Karpas-422 (cell line): Measurements from ENCODE around the gene CRELD1. TPM values are rescaled to one million over a fixed set of nuclear protein-coding genes. Genes with fewer than 3 reads are reported as not detected.
A peak's percentile ranks its signal among the peaks of the same experiment; 100 is the strongest.

Experiments
- DNase-seq: peaks from one replicate; pipeline ENCODE4 v3.0.0-alpha.2; 2015
- H2AFZ ChIP-seq: fragments of 200-600 bp; sonication (generic); 2 replicates; pipeline ENCODE4 v1.6.1; 2014; ENCODE audit warnings: antibody characterized with exemption, low read length, mixed read lengths
- H3K27ac ChIP-seq: fragments of 200-600 bp; sonication (generic); 2 replicates; pipeline ENCODE4 v1.5.1; 2014; ENCODE audit warnings: mild to moderate bottlenecking, low read length, moderate library complexity
- H3K27me3 ChIP-seq: fragments of 200-600 bp; sonication (generic); 2 replicates; pipeline ENCODE4 v1.6.1; 2014; ENCODE audit warnings: low read length, mixed read lengths
- H3K36me3 ChIP-seq: fragments of 200-600 bp; sonication (generic); 2 replicates; pipeline ENCODE4 v1.6.1; 2014; ENCODE audit warnings: low read length, mixed read lengths; ENCODE audit not compliant: insufficient read depth
- H3K4me1 ChIP-seq: fragments of 200-600 bp; sonication (generic); 2 replicates; pipeline ENCODE4 v1.6.1; 2014; ENCODE audit warnings: mild to moderate bottlenecking, low read length, mixed read lengths
- H3K4me2 ChIP-seq: fragments of 200-600 bp; sonication (generic); 2 replicates; pipeline ENCODE4 v1.6.1; 2014; ENCODE audit warnings: low read length, low read depth, mild to moderate bottlenecking; ENCODE audit not compliant: poor library complexity, severe bottlenecking
- H3K4me3 ChIP-seq: fragments of 200-600 bp; sonication (generic); 2 replicates; pipeline ENCODE4 v1.5.1; 2014; ENCODE audit warnings: mild to moderate bottlenecking, antibody characterized with exemption, low read length, mixed read lengths
- H3K79me2 ChIP-seq: fragments of 200-600 bp; sonication (generic); 2 replicates; pipeline ENCODE4 v1.6.1; 2014; ENCODE audit warnings: mild to moderate bottlenecking, low read length, mixed read lengths
- H3K9ac ChIP-seq: fragments of 200-600 bp; sonication (generic); 2 replicates; pipeline ENCODE4 v1.6.0; 2014; ENCODE audit warnings: low read length
- H3K9me2 ChIP-seq: fragments of 200-600 bp; sonication (generic), shearing (Covaris generic); replicated peaks from 2 replicates; pipeline ENCODE4 v1.6.0; 2014; ENCODE audit warnings: mild to moderate bottlenecking, low read length, moderate library complexity; ENCODE audit not compliant: insufficient read depth
- H3K9me3 ChIP-seq: fragments of 300-700, 200-600 bp; sonication (generic); 2 replicates; pipeline ENCODE4 v1.6.1; 2014; ENCODE audit warnings: low read length, mixed read lengths
- H4K20me1 ChIP-seq: fragments of 200-600 bp; sonication (generic); 2 replicates; pipeline ENCODE4 v1.6.1; 2014; ENCODE audit warnings: mild to moderate bottlenecking, antibody characterized with exemption, low read length, low read depth; ENCODE audit not compliant: insufficient read depth
- total RNA-seq: library from RNA; depleted of rRNA; stranded (reverse); fragments of >200 nt; shearing (Covaris generic); gene quantifications from 2 replicates; pipeline ENCODE4 v1.2.3, GENCODE V29; 2014; ENCODE audit warnings: low replicate concordance

Gene CRELD1
- total RNA-seq, 1 experiment from 2014 or later = 5.6 TPM

GRCh38 chr3:9911863-9912262, 21.8 kb upstream of the CRELD1 start:
- H3K79me2 ChIP-seq = no peaks in the 10 kb centered on the region
- no peak overlapping the region for H3K4me2 ChIP-seq
- no peaks in the 10 kb centered on the region for H3K9me3 ChIP-seq
- H2AFZ ChIP-seq = no peak overlapping the region
- H3K9me2 ChIP-seq = no peaks in the 10 kb centered on the region
- no peaks in the 10 kb centered on the region for H3K27me3 ChIP-seq
- H4K20me1 ChIP-seq = no peaks in the 10 kb centered on the region
- no peaks in the 10 kb centered on the region for H3K4me1 ChIP-seq
- H3K36me3 ChIP-seq = no peaks in the 10 kb centered on the region
- no peak overlapping the region for H3K9ac ChIP-seq
- DNase-seq = no peak
- H3K4me3 ChIP-seq = no peak overlapping the region
- no peak overlapping the region for H3K27ac ChIP-seq

DNA sequence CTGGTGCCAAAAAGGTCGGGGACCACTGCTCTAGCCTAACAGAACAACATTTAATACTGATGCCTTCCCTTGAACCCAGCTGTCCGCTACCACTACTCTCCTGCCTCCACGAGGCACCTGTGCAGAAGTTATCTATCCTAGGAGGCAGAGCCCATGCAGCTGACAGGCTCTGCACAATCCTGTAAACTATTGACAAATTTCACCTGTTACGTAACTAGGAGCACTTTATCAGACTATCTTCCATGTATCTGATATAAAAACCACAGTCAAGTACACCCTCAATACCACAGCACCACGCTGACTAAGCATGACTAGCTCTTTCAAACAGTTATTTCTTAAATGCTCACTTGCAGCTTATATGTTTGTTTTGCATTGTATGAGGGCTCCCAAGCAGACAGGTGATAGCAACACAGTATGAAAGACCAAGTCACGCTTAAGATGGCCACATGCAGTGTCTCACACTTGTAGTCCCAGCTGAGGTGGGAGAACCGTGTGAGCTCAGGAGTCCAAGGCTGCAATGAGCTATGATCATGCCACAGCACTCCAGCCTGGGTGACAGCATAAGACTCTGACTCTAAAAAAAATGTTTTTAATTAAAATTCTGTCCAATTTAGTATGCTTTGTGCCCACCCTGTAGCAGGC, 21.2 kb upstream of the CRELD1 start:
- Histone ChIP-seq H3K4me1 (no peaks in the 10 kb centered on the region), H3K9ac (no peak overlapping the region), H3K9me2 (no peaks in the 10 kb centered on the region), H3K27ac (no peak overlapping the region), H3K36me3 (no peaks in the 10 kb centered on the region), H3K4me2 (no peak overlapping the region), H4K20me1 (no peaks in the 10 kb centered on the region), H3K9me3 (no peaks in the 10 kb centered on the region), H3K27me3 (no peaks in the 10 kb centered on the region), H2AFZ (no peak overlapping the region), H3K79me2 (no peaks in the 10 kb centered on the region), H3K4me3 (no peak overlapping the region)
- no peak for DNase-seq

DNA sequence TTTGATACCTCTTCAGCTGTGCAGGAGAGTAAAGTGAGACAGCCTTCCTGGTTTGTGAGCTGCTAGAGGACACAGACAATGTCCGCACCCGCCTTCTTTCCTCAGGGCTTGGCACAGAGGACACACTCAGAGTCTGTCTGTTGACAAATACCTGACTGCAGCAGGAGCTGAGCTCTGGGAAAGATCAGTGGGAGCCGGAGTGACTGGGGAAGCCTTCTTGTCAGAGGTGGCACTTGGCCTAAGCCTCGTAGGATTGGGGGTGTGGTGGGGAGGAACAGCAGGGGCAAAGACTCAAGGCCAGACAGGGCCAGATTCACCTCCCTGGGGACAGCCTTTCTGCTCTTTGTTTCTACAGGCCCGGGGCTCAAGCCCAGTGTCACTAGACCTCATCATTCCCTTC, 20.0 kb upstream of the CRELD1 start:
- H3K9ac ChIP-seq = no peak overlapping the region
- no peak overlapping the region for H3K4me2 ChIP-seq
- H3K9me2 ChIP-seq = no peaks in the 10 kb centered on the region
- H3K27me3 ChIP-seq = no peaks in the 10 kb centered on the region
- no peak overlapping the region for H3K27ac ChIP-seq
- H3K4me3 ChIP-seq = no peak overlapping the region
- H3K9me3 ChIP-seq = no peaks in the 10 kb centered on the region
- H3K4me1 ChIP-seq = no peaks in the 10 kb centered on the region
- H3K36me3 ChIP-seq = no peaks in the 10 kb centered on the region
- no peak overlapping the region for H2AFZ ChIP-seq
- no peak for DNase-seq
- H4K20me1 ChIP-seq = no peaks in the 10 kb centered on the region
- H3K79me2 ChIP-seq = no peaks in the 10 kb centered on the region

DNA sequence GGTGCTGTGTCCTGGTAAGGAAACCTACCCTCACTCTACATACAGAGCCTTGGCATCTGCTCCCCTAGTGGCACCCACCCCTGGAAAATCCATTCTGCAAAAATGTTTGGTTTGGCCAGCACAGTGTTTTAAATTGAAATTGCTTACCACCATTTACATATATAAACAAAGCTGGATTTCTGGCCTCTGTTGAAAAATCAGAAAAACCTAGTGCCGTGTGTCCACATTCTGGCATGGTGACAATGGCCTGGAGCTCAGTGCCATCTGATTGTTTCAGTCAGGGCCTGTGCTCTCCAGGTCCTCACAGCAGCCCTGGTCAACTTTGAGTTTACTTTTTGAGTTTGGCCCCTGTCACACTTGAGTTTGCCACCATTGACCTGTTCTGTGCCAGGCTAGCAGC, 19.6 kb upstream of the CRELD1 start:
- DNase-seq = peak; percentile 35
- H3K9ac ChIP-seq = no peak overlapping the region
- no peaks in the 10 kb centered on the region for H4K20me1 ChIP-seq
- H3K4me3 ChIP-seq = no peak overlapping the region
- no peaks in the 10 kb centered on the region for H3K27me3 ChIP-seq
- no peak overlapping the region for H2AFZ ChIP-seq
- no peaks in the 10 kb centered on the region for H3K9me3 ChIP-seq
- H3K4me1 ChIP-seq = no peaks in the 10 kb centered on the region
- H3K9me2 ChIP-seq = no peaks in the 10 kb centered on the region
- no peak overlapping the region for H3K27ac ChIP-seq
- no peaks in the 10 kb centered on the region for H3K79me2 ChIP-seq
- no peaks in the 10 kb centered on the region for H3K36me3 ChIP-seq
- H3K4me2 ChIP-seq = no peak overlapping the region

GRCh38 chr3:9914559-9915253, 18.9 kb upstream of the CRELD1 start:
- Histone ChIP-seq H3K9ac (no peak overlapping the region), H3K9me2 (no peaks in the 10 kb centered on the region), H3K36me3 (no peaks in the 10 kb centered on the region), H2AFZ (no peak overlapping the region), H3K27me3 (no peaks in the 10 kb centered on the region), H3K79me2 (no peaks in the 10 kb centered on the region), H3K4me1 (no peaks in the 10 kb centered on the region), H3K27ac (no peak overlapping the region), H3K4me2 (no peak overlapping the region), H3K9me3 (no peaks in the 10 kb centered on the region), H4K20me1 (no peaks in the 10 kb centered on the region), H3K4me3 (no peak overlapping the region)
- no peak for DNase-seq

GRCh38 chr3:9915254-9916141, 18.1 kb upstream of the CRELD1 start:
- H3K4me3 ChIP-seq = no peak overlapping the region
- H3K9me3 ChIP-seq = no peaks in the 10 kb centered on the region
- H3K9me2 ChIP-seq = no peaks in the 10 kb centered on the region
- H3K27ac ChIP-seq = no peak overlapping the region
- no peaks in the 10 kb centered on the region for H3K36me3 ChIP-seq
- H2AFZ ChIP-seq = no peak overlapping the region
- no peaks in the 10 kb centered on the region for H3K27me3 ChIP-seq
- DNase-seq = no peak
- H3K4me2 ChIP-seq = no peak overlapping the region
- H4K20me1 ChIP-seq = no peaks in the 10 kb centered on the region
- H3K79me2 ChIP-seq = no peaks in the 10 kb centered on the region
- no peak overlapping the region for H3K9ac ChIP-seq
- H3K4me1 ChIP-seq = no peaks in the 10 kb centered on the region

GRCh38 chr3:9916346-9916733, 17.3 kb upstream of the CRELD1 start:
- H3K9ac ChIP-seq = no peak overlapping the region
- no peaks in the 10 kb centered on the region for H3K9me2 ChIP-seq
- no peaks in the 10 kb centered on the region for H3K27me3 ChIP-seq
- no peaks in the 10 kb centered on the region for H4K20me1 ChIP-seq
- H3K4me1 ChIP-seq = no peaks in the 10 kb centered on the region
- no peak for DNase-seq
- no peaks in the 10 kb centered on the region for H3K79me2 ChIP-seq
- H3K4me3 ChIP-seq = no peak overlapping the region
- no peak overlapping the region for H3K27ac ChIP-seq
- no peaks in the 10 kb centered on the region for H3K9me3 ChIP-seq
- H2AFZ ChIP-seq = no peak overlapping the region
- no peaks in the 10 kb centered on the region for H3K36me3 ChIP-seq
- no peak overlapping the region for H3K4me2 ChIP-seq
